ENCODE measurements around the gene LMX1B. TPM values are rescaled to one million over a fixed set of nuclear protein-coding genes. Genes with fewer than 3 reads are reported as not detected.
"Not testable (repeated sequence)": the region's sequence is repeated elsewhere in the genome, so short reads cannot be mapped to it uniquely, and the experiment has no call there.

LMX1B gene
- total RNA-seq, 2 donors from 2014 or later, result 0.81 to 1.8 TPM

- DNase-seq, result peak; percentile 77
- ATAC-seq, result peak; percentile 10 to 43
- intact Hi-C loops (cut with DNase I), result no loop called here
Measured at GRCh38 chr9:126719618-126720031, 105.9 kb downstream of the LMX1B start.

DNA sequence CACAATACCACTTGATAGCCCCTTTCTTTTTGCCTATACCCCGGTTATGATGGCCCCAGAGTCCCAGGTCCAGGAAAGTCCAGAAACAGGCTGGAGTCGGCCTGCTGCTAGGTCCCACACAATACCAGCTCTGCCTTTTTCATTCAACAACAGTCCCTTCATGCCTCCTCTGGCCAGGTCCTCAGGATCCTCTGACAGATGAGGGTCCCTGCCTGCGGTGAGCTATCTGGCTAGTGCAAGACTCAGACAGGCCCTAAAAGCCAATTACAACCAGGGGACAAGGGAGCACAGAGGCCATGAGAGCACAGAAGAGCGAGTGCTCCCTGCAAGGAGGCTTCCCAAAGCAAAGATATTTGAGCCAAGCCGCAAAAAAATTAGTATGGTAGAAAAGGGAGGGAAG lies 106.3 kb downstream of the LMX1B start:
- no peak for DNase-seq
- intact Hi-C loops (cut with DNase I), result no loop called here
- ATAC-seq, result no peak

- no peak for DNase-seq
- no peak for ATAC-seq
- intact Hi-C loops (cut with DNase I), result no loop called here
Measured at GRCh38 chr9:126720661-126721563, 107.2 kb downstream of the LMX1B start.

DNA sequence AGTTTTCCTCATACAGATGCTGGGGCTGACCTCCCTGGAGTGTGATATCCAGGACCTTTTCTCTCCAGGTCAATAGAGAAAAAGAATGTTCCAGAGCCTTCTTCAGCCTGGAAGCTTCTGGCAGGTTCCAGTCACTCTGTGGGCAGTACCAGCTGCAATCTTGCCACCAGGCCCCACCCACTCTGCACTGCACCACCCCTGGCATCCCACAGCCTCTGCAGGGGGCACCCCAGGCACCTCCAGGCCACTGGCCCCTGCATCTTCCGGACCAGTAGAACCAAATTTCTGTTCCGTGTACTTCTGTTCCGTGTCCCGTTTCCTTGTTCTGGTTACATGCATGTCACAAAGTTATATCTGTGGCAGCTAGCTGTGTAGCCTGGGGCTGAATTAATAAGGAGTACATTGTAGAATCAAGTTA lies 107.8 kb downstream of the LMX1B start:
- DNase-seq (no peak), ATAC-seq (no peak)
- intact Hi-C loops (cut with DNase I), result no loop called here

GRCh38 chr9:126722252-126722921 lies 108.7 kb downstream of the LMX1B start:
- peak; percentile 86 for DNase-seq
- intact Hi-C loops (cut with DNase I), result no loop called here
- ATAC-seq, result peak; percentile 88 to 95

DNA sequence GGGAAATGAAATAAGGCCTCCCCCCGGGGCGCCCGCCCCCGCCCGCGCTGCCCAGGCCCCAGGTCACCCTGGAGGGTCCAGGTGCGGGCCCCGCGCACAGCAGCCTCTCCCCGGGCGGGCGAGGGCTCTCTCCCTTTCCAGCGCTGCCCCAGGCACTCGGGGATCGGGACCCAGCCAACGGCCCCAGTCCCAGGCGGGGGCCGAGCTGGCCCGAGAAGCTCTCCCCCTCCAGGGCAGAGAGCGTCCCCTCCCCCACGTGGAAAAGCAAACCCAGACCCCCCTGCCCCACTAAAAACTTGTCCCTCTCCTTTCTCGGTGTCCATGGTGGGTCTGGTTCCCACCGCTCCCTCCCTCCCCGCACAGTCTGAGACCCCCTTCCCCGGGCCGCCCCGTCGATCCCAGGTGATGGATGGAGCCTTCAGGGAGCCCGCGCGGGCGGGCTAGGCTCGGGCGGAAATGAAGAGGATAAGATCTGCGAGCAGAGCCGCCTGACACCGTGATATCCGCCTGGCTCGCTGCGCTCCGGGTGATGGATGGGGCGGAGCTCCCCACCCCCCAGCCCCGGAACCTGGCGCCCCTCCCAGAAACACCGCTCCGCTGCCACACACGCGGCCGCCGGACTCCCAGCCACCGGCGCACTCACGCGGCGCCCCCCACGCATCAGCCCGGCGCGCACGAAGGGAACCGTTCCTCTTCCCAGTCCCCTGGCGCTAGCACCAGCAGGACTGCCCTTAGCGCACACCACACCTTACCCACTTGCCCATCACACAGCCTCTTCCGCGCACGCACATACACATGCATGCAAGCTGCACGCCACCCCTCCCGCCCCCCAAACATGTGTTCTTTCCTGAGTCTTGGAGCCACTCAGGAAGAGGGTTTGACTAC lies 109.4 kb downstream of the LMX1B start:
- peak; percentile 59 for DNase-seq
- intact Hi-C loops (cut with DNase I), result no loop called here
- ATAC-seq, result peak; percentile 79 to 81

- no peak for DNase-seq
- ATAC-seq, result no peak
- intact Hi-C loops (cut with DNase I), result no loop called here
Measured at GRCh38 chr9:126723807-126724172, 110.1 kb downstream of the LMX1B start.

- peak in 1 of 2 donors; percentile 8 for ATAC-seq
- intact Hi-C loops (cut with DNase I), result no loop called here
Measured at GRCh38 chr9:126724226-126724625, 110.5 kb downstream of the LMX1B start.

DNA sequence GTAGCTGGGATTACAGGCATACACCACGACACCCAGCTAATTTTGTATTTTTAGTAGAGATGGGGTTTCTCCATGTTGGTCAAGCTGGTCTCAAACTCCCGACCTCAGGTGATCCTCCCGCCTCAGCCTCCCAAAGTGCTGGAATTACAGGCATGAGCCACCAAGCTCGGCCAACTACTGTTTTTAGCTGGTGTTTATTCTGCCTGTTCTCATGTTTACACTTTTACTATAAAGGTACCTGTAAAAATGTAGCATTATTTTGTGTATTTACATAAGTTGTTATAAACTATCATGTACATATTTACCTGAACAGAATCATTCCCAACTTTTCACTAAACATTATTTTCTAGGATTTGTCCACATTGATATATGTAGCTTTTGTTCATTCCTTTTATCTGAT lies 111.8 kb downstream of the LMX1B start:
- DNase-seq; ATAC-seq; intact Hi-C loops (cut with DNase I): not testable (repeated sequence)

More at GRCh38 chr9:126724226-126724625, 110.5 kb downstream of the LMX1B start:
- DNase-seq, result no peak

GRCh38 chr9:126728210-126728609 lies 114.5 kb downstream of the LMX1B start:
- ATAC-seq; intact Hi-C loops (cut with DNase I); DNase-seq: not testable (repeated sequence)

DNA sequence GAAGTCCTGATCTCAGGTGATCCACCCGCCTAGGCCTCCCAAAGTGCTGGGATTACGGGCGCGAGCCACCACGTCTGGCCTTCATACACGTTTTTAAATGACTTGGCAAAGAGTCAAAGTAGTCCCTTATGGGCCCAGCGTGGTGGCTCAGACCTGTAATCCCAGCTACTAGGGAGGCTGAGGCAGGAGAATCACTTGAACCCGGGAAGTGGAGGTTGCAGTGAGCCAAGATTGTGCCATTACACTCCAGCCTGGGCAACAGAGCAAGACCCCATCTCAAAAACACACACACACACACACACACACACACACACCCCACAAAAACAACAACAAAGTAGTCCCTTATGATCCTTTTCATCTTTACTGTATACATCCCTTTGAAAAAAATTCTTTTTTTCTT lies 116.9 kb downstream of the LMX1B start:
- DNase-seq; intact Hi-C loops (cut with DNase I); ATAC-seq: not testable (repeated sequence)

DNA sequence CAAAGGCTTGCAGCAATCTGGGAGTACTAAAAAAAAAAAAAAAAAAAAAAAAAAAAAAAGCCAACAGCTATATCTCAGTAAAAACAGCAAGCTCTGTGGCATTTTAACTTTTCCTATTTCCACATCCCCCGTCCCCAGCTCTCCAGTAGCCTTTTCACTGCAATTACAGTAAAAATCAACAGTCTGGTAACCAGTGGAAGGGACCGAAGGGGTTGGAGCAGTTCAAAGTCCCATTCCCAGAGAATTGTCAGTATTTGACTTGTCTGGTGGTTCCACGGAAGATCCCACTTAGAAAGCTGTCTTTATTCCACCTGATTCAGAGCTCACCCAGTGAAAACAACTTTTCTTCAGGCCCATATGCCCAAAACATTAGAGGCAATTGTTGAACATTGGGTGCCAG lies 119.3 kb downstream of the LMX1B start:
- intact Hi-C loops (cut with DNase I), result no loop called here
- DNase-seq, result no peak
- ATAC-seq, result no peak

DNA sequence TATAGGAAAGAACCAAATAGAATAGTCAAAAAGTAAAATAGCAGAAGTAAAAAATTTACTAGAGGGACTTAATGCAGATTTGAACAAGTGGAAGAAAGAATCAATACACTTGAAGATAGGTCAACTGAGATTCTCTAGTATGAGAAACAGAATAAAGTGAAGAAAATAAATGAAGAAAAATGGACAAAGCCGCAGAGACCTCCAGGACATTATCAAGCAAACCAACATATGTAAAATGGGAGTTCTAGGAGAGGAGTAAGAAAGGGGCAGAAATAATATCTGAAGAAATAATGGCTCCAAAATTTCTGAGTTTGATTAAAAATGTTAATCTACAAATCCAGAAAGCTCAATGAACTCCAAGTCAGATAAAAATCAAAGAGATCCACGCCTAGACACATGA lies 121.1 kb downstream of the LMX1B start:
- intact Hi-C loops (cut with DNase I), result no loop called here
- no peak for DNase-seq
- ATAC-seq, result no peak

- DNase-seq, result no peak
- no peak for ATAC-seq
- intact Hi-C loops (cut with DNase I), result no loop called here
Measured at GRCh38 chr9:126735482-126735881, 121.8 kb downstream of the LMX1B start.

DNA sequence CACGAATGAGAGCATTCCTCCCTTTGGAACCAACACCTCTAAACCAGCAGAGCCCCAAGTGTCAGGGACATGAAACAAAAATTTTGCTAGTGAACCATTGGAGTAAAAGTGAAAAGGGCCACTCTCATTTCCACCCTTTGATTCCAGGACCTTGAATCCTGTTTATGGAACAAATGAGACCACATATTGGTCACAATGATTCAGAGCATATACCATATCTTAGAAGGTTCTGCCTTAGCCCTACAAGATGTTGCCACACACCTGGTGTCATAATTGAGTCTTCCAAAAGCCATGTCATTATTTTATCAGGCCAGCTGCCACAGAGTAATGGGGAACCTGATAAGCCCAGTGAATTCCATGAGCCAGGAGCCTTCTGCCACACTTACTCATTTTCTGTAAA lies 124.8 kb downstream of the LMX1B start:
- ATAC-seq (no peak), DNase-seq (no peak)
- intact Hi-C loops (cut with DNase I), result no loop called here

DNA sequence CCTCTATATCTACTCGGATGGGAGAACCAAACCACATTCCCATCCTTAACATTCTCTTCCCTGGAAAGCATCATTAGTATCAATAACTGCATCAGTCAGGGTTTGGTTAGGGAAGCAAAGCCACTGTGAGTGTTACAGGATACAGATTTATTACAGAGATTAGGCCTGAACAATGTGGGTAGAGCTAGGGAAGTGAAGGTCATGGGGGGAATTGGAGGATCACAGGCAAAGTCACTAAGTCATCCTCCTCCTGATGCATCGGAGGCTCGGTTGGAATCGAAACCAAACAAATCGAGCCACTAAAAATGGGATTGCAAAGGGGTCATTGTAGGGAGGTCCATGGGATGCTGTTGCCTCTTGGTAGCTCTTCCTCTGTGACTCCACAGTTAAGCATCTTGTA lies 129.3 kb downstream of the LMX1B start:
- no peak for ATAC-seq
- no peak for DNase-seq
- intact Hi-C loops (cut with DNase I), result no loop called here

DNA sequence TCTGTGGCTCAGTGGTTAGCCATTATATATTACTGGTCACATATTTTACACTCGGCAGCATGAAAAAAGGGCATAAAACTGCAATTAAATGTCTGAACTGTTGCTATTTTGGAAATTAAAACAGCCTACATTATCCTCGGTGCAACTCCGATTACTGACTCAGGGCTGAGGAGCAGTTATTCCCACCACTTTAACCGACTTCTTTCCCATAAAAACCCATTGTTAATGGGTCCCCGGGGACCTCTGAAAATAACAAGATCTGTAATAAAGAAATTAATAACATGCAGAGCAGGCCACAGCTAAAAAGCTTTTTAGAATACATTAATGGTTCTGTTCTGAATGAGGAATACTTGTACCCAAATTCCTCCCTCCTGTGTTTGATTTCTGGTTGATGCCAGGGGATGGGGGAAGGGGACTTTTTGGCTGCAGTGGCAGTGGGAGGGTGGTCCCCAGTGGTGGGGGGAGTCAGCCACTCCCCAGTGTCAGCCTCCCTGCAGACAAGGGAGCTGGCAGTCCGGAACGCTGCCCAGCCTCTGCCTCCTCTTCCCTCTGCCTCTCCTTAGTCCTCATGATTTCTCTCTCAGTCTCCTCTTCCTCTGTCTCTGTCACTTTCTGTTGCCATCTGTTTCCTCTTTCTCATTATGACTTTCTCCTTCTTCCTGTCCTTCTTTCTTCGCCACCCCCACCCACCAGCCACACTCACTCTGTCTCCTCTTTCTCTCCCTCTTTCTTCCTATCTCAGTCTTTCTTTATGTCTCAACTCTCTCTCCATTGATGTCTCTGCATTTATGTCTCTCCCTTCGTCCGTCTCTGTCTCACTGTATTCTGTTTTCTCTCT lies 132.1 kb downstream of the LMX1B start:
- ATAC-seq, result no peak
- intact Hi-C loops (cut with DNase I), result no loop called here
- no peak for DNase-seq

Data from left cardiac atrium (tissue), 4 donors.